GM19099 (cell line): ENCODE measurements around the gene LYSMD3.

Experiments
- POLR2A ChIP-seq: IDR thresholded peaks from 3 replicates; pipeline ENCODE4 v1.6.1; 2011; ENCODE audit warnings: low read depth; ENCODE audit not compliant: insufficient read length; ENCODE audit errors: extremely low read depth

Gene LYSMD3

GRCh38 chr5:90553711-90554110 is 24.3 kb upstream of the LYSMD3 start:
- no peak for TF ChIP-seq POLR2A

DNA sequence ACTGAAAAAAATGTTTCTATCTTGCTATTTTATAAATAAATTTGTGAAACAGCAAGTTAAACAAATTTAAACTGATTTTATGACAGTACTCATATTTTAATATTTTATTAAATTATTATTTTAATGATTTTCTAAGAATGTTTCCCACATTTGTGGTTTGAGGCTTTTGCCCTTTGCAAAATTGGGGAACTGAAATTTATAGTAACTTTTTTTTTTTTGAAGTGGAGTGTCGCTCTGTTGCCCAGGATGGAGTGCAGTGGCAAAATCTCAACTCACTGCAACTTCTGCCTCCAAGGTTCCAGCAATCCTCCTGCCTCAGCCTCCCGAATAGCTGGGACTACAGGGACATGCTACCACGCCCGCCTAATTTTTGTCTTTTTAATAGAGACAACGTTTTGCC is 22.0 kb upstream of the LYSMD3 start:
- no peak for TF ChIP-seq POLR2A

DNA sequence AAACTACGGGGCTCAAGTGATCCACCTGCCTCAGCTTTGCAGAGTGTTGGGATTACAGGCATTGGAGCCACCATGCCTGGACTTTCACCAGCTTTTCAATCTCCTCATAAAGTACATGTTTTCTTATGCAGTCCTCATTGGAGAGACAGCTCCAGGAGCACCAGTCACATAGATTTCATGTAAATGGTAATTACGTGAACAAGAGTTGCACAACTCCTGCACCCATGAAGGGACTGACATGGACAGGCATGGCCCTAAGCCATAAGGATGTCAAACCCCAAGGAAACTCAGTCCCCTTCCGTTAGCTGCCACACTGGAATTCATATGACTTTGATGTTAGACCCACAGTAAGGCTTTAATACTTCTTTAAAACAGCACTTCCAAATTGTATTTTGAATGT is 21.6 kb upstream of the LYSMD3 start:
- no peak for TF ChIP-seq POLR2A

DNA sequence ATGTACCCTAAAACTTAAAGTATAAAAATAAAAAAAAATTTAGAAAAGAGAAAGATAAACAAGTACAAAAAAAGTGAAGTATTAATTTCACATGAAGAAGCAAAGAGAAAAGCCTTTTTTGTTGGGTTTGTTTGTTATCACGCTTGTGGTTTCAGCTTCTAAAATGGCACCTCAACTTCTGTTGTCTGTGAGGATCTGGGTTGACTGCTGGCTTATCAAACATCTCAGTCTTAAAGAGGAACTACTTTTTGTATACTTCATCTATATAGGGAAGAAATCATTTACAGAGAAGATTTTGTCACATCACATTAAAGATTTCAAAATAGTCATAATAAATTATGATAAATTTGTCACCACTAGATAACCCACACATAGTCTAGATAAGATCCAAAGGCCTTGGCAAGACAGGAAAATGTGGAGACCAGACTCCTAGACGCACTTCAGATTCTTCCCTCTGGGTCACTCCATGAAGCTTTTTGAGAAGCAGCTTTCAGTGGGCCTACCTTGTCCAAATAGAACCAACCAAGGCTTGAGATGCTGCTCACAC is 20.4 kb upstream of the LYSMD3 start:
- no peak for TF ChIP-seq POLR2A

- TF ChIP-seq POLR2A: no peak
Observed at GRCh38 chr5:90549223-90549622, 19.8 kb upstream of the LYSMD3 start.

- no peak for TF ChIP-seq POLR2A
Observed at GRCh38 chr5:90548069-90548593, 18.7 kb upstream of the LYSMD3 start.

- TF ChIP-seq POLR2A: no peak
Observed at GRCh38 chr5:90547072-90547536, 17.7 kb upstream of the LYSMD3 start.

GRCh38 chr5:90546216-90546837 is 16.9 kb upstream of the LYSMD3 start:
- no peak for TF ChIP-seq POLR2A

DNA sequence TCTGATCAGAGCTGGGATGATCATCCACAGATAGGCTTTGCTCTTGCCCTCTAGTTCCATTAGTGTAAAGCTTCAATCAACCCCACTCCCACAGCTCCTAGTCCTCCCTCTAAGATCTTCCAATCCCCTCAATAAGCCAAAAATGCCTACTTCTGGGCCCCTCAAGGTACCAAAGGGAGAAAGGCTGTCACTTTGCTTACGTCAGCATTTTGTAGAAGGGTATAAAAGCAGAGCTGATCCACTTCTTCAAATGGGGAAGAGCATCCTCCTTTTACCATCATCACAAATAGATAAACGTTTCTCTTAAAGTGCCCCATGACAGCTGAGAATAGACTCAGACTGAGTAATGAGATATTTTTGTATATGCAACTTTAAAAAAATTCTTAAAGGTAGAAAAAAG is 16.1 kb upstream of the LYSMD3 start:
- TF ChIP-seq POLR2A: no peak

- TF ChIP-seq POLR2A: no peak
Observed at GRCh38 chr5:90542827-90543519, 13.6 kb upstream of the LYSMD3 start.

DNA sequence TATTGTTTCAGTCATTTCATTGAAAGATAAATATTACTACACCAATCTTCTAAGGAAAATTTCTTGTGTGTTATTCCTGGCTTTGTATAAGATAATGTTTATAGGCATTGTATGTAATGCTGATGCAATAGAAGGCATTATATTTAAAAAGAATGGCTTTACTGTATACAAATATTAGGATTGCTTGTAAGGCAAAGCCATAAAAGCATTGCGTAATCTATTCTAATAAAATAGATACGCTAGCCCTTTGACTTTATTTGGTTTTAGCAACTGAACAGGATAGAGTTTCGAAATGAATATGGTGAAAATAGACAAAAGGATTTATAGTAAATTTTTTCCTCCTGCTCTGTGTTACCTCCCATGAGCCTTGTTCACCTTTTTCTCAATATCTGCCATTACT is 5.5 kb upstream of the LYSMD3 start:
- TF ChIP-seq POLR2A: no peak

DNA sequence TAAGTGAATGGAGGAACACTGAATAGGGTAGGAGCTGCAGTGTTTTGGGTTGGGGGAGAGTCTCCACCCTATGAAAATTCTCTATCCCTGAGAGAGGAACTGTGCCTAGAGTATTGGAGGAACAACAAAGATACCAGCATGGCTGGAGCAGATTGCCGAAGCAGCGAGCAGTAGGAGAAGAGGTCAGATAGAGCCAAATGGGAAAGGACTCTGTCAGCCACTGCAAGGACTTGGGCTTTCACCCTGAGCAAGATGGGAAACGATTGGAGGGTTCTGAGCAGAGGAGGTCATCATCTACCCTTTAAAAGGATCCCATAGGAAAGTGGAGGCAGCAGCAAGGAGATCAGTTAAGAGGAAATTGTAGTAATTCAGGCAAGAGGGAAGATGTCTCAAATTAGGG is 4.4 kb upstream of the LYSMD3 start:
- TF ChIP-seq POLR2A: no peak

DNA sequence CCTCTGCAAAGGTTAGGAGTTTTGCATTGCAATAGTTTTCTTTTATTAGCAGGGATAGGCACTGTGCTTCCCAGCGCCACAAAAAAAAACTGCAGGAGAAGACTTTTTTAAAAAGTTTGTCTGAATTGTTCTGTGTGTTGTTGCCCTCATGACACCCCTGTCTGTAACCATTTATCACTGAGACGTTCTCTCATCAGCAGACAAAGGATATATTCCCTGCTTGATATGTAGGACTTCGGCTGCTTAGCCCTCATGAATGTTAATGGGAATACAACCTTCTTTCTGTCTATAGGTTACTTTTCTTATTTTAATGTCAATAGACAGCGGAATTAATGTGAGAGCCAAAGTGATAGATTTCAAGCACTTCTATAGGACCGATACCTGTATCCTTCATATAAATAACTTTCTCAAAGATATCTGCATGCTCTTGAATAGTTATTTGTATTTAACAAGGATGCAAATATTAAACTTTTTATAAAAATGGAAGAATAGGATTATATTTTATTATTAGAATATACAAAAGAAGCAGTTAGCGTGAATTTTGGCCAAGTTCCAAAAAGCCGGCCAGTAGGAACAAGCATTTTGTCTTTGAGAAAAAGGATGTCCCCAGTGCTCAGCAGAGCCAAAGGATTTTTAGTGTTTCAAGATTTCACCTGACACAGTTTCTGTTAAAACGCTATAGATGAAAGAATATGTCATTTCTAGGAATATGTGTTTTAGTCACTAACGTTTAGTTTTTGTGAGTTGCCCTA is 1.5 kb upstream of the LYSMD3 start:
- TF ChIP-seq POLR2A: no peak

DNA sequence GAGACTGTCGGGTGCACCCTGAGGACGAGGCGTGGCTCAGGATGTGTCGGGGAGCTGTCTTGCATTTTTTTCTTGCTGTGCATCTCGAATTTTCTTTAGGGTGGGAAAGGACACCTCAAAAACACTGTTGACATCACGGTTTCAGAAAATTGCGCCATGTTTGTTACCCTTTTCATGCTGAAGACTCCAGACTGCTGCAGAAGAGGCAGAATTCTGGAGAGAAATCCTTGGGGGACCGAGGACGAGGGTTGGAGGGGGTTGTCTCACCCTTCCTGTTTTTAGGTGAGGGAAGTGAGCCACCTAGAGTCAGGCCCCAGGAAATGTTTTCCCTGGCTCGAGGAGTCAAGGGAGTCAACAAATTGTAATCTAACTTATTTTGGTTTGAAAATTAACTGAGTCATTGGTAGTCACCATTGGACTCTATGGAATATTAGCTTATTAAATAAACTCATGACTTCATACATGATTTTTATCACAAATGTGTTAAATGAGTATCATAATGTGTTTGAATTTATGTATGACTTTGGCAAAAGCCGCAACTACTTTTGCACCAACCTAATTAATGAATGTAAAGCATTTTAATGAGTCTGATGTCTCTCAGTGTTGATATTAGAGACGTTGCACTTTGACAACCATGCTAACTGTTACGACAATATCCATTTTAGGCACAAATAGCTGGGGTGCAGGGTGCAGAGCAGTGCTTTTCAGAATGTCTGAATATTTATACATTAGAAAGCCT is 724 bp upstream of the LYSMD3 start:
- TF ChIP-seq POLR2A: no peak

- TF ChIP-seq POLR2A: no peak
Observed at GRCh38 chr5:90528601-90529193, 687 bp downstream of the LYSMD3 start.

GRCh38 chr5:90519081-90519480 is 10.3 kb downstream of the LYSMD3 start:
- TF ChIP-seq POLR2A: no peak
